GM20000 (cell line): Measurements from ENCODE around the gene PTPRK.

Experiments used
- DNase-seq: peaks from one replicate; pipeline ENCODE4 v3.0.0; 2012; ENCODE audit warnings: low spot score
- CTCF ChIP-seq: IDR thresholded peaks from 2 replicates; pipeline ENCODE4 v1.5.1; 2012; ENCODE audit warnings: mild to moderate bottlenecking, control low read depth; ENCODE audit errors: extremely low read depth, missing control alignments

Gene PTPRK

GRCh38 chr6:128150376-128150775 is 370.0 kb downstream of the PTPRK start:
- DNase-seq: no peak
- TF ChIP-seq CTCF: no peak

- no peak for DNase-seq
- TF ChIP-seq CTCF: no peak
Observed at GRCh38 chr6:128149796-128150195, 370.6 kb downstream of the PTPRK start.

- DNase-seq: no peak
- TF ChIP-seq CTCF: no peak
Observed at GRCh38 chr6:128144320-128144719, 376.1 kb downstream of the PTPRK start.

GRCh38 chr6:128141932-128142331 is 378.5 kb downstream of the PTPRK start:
- no peak for TF ChIP-seq CTCF
- no peak for DNase-seq

GRCh38 chr6:128139519-128139918 is 380.9 kb downstream of the PTPRK start:
- no peak for TF ChIP-seq CTCF
- DNase-seq: no peak

GRCh38 chr6:128138694-128139093 is 381.7 kb downstream of the PTPRK start:
- no peak for DNase-seq
- no peak for TF ChIP-seq CTCF

GRCh38 chr6:128135325-128135724 is 385.1 kb downstream of the PTPRK start:
- no peak for TF ChIP-seq CTCF
- DNase-seq: no peak
